Renal cortex interstitium (tissue), 15 donors: ENCODE data around the gene PIP5K1B. TPM values are rescaled to one million over a fixed set of nuclear protein-coding genes. Genes with fewer than 3 reads are reported as not detected.
A peak's percentile ranks its signal among the peaks of the same experiment; 100 is the strongest.
"Not testable (repeated sequence)": the region's sequence is repeated elsewhere in the genome, so short reads cannot be mapped to it uniquely, and the experiment has no call there.

Source experiments
- DNase-seq, 11 donors: peaks; one replicate each; pipeline ENCODE4 v3.0.0-alpha.2; 2013; ENCODE audit warnings: low read depth in 9 of 11, low spot score in 4 of 11; ENCODE audit errors: extremely low read depth in 1 of 11
- long read RNA-seq, 16 experiments: transcript quantifications; one replicate each; lab custom pipeline, GENCODE V29; 2026
- polyA plus RNA-seq, 3 donors: library from polyadenylated mRNA; unstranded; fragments of 120-200 nt; gene quantifications; one replicate each; pipeline ENCODE4 v1.2.1, GENCODE V29; 2013; ENCODE audit not compliant: insufficient read length in 3 of 3

PIP5K1B gene, protein sequence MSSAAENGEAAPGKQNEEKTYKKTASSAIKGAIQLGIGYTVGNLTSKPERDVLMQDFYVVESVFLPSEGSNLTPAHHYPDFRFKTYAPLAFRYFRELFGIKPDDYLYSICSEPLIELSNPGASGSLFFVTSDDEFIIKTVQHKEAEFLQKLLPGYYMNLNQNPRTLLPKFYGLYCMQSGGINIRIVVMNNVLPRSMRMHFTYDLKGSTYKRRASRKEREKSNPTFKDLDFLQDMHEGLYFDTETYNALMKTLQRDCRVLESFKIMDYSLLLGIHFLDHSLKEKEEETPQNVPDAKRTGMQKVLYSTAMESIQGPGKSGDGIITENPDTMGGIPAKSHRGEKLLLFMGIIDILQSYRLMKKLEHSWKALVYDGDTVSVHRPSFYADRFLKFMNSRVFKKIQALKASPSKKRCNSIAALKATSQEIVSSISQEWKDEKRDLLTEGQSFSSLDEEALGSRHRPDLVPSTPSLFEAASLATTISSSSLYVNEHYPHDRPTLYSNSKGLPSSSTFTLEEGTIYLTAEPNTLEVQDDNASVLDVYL
- polyA plus RNA-seq, result 1 to 10 TPM; 6.3 to 8.4 (median 6.6) TPM
- long read RNA-seq, donor 1, partial matches to known transcripts, result 0 of 1 reads
- long read RNA-seq, donor 1, other reads (novel, unspliced or antisense), result 0 of 1 reads
- long read RNA-seq, donor 2, partial matches to known transcripts, result 0 of 1 reads
- long read RNA-seq, donor 2, other reads (novel, unspliced or antisense), result 0 of 1 reads
- long read RNA-seq, donor 3, partial matches to known transcripts, result 0 of 1 reads
- long read RNA-seq, donor 3, other reads (novel, unspliced or antisense), result 0 of 1 reads
- long read RNA-seq, donor 4, result 0 reads
- long read RNA-seq, donor 5, result 0 reads
- long read RNA-seq, donor 6, result 0 reads
- long read RNA-seq, donor 7, partial matches to known transcripts, result 0 of 2 reads
- long read RNA-seq, donor 7, other reads (novel, unspliced or antisense), result 0 of 2 reads
- long read RNA-seq, donor 8, partial matches to known transcripts, result 10 of 10 reads
- long read RNA-seq, donor 8, other reads (novel, unspliced or antisense), result 0 of 10 reads
- long read RNA-seq, donor 9, partial matches to known transcripts, result 0 of 1 reads
- long read RNA-seq, donor 9, other reads (novel, unspliced or antisense), result 0 of 1 reads
- long read RNA-seq, donor 10, result 0 reads
- long read RNA-seq, donor 11, partial matches to known transcripts, result 0 of 1 reads
- long read RNA-seq, donor 11, other reads (novel, unspliced or antisense), result 0 of 1 reads
- long read RNA-seq, donor 12, result 0 reads
- long read RNA-seq, donor 13, result 0 reads
- long read RNA-seq, donor 14, partial matches to known transcripts, result 0 of 1 reads
- long read RNA-seq, donor 14, other reads (novel, unspliced or antisense), result 0 of 1 reads
- long read RNA-seq, donor 15, result 0 reads
- long read RNA-seq, donor 16, result 0 reads

DNA sequence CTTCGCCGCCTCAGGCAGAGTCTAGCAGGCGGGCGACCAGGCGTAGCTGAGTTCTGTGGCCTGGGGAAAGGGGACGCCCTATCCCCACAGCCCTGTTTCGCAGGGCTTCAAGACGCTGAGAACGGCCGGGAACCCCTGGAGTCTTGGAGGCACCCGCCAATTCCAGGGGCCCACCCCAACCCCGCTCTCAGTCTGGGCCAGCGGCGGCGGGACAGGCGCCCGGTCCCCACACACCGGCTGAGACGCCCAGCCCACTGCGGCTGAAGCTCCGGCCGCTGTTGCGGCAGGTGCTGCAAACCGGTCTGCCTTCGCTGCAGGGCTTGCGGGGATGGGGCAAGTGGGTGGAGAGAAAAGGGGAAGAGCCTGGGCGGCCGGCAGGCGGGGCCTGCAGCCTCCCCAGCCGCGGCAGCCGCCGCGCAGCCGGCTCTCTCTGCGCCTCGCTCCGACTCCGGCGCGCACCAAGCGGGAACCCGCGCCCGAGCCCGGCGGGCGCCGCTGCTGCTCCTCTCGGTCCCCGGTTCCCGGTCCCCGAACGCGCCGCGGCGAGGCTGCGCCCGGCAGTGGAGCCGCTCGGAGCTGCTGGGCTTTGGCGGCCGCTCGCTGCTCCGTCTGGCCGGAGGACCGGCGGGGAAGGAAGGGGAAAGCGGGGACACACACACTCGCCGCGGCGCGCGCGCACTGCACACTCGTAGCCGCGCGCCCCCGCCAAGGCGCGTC lies at the start of gene PIP5K1B:
TSS of gene PIP5K1B (plus strand) at position 427 of the 717 bp plus-strand sequence. CDS start 117,375 bp downstream, outside the sequence.
- DNase-seq, result peak in 10 of 11 donors; percentile 37 to 69 (median 62)

DNA sequence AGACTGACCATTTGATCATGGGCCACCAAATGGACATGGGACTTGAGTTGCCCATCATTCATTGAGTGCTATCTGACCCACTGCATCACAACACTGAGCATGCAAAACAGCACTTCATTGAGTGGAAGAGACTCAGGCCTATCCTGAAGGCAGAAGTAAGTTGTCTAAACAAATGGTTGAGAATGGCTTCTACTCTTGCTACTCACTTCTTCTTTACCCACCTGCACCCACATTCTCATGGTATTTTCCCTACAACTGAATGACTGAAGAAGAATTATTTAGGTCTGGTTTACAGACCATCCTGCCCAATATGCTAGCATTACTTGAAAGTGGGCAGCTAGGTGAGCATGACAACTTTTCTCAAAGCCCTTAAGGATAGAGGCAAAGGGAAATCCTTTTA lies 41.0 kb upstream of the PIP5K1B start:
- DNase-seq, result no peak

DNA sequence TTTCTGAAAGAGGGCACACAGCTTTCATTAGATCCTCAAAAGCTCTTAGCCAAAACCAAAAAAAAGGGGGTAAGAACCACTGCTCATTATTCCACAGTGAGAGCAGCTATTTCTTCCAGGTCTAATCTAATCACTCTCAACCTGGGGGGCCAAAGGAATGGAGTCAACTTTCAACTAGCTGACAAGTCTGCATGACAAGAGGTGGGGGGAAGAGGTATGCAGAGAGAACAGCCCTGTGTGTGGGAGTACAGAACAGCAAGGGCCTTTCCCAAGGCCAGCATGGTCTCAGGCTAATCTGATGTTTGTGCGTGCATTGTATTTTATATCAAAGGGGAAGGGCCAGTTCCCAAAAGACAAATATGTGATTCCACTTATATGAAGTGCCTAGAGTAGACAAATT lies 36.9 kb upstream of the PIP5K1B start:
- DNase-seq, result no peak

DNA sequence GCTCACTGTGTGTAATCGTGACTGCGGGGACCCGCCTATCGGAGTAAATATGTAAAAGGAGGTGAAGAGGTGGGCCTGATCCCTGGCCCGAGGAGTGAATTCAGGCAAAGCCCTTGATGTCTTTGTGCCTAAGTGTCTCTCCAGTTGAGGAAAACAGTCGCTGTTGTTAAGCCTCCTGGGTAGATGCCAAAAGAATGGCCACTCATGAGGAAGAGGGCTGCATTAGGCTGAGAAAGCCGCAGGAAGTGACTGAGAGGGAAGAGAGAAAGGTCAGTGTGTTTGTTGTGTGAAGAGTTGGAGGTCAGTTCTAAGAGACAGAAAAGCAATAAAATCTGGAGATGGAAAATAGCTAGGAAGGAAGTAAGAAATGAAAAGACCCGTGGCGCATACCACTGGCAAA lies 35.8 kb upstream of the PIP5K1B start:
- DNase-seq, result peak in 1 of 11 donors; percentile 9

DNA sequence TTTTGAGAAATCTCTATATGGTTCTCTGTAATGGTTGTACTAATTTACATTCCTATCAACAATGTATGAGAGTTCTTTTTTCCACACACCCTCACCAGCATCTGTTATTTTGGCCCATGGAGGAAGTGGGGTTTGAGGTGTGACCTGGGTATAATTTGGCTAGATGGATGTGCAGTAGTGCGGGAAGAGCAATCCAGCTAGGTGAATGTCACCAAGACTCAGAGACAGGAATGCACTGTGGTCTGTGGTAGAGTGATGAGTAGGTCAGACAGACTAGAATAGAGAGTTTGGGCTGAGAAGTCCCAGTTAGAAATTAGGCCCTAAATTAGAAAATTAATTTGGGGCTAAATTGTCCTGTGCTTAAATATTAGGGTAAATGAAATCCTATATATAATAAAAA lies 32.8 kb upstream of the PIP5K1B start:
- no peak for DNase-seq

DNA sequence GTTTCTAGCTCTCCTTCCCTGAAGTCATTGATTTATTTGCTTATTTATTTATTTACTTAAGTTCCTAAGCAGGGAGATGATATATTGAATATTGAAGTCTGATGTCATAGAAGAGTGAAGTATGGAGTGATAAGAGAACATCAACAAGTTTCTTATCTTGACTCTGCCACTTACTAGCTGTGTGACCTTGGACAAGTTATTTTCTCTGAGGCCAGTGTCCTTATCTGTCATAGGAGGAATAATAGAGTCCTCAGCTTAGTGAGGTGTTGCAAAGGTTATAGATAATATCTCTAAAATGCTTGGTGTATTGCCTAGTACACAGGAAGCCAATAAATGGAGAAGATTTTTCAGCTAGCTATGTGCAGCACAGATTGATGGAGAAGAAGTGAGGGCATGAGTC lies 32.4 kb upstream of the PIP5K1B start:
- no peak for DNase-seq

DNA sequence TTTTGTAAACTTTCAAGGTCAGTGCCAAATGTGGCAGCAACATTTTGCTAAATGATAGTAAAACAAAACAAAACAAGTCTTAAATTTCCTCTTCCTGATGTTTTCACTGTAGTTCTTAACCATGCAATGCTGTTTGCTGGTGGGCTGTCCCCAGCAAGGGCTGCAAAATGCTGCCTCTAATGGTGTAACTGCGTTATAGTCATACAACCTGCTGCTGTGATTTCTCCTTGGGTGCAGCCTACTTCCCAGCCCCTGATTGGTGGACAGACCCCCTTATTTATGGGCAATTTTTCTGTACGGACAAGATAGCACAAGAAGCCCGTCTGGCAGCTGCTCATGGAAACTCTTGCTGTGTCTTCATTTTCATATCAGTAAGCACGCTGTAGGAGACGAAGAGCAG lies 26.6 kb upstream of the PIP5K1B start:
- peak in 2 of 11 donors; percentile 10 to 18 for DNase-seq

DNA sequence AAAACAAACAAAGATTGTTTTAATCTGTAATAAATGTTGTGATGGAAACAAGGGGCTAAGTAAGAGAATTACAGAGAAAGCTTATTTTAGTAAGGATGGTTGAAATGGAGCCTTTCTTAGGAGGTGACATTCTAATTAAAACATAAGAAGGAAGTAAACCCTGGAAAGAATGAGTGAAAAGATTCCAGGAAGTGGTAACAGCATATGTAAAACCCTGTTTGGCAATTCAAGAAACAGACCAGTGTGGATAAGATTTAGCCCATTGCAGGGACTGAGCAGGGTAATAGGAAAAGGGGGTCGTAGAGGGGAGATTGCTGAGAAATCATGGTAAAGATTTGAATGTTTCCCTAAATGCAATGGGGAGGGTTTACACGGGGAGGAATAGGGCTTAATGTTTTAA lies 21.6 kb upstream of the PIP5K1B start:
- no peak for DNase-seq

DNA sequence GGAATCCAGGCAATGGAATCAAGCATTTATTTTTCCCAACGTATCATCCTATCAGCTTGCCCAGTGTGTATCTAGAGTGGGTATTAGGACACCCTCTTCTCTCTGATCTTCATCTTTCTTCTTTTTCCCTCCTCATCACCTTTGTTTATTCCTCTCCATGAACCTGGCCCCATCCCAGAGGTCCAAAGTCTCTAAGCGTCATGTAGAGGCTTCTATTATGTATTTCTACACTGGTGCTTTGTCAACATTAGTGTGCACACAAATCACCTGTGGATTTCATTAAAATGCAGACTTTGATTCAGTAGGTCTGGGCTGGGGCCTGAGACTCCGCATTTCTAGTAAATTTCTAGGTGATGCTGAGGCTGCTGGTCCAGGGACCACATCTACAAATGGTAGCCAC lies 19.8 kb upstream of the PIP5K1B start:
- DNase-seq, result no peak

DNA sequence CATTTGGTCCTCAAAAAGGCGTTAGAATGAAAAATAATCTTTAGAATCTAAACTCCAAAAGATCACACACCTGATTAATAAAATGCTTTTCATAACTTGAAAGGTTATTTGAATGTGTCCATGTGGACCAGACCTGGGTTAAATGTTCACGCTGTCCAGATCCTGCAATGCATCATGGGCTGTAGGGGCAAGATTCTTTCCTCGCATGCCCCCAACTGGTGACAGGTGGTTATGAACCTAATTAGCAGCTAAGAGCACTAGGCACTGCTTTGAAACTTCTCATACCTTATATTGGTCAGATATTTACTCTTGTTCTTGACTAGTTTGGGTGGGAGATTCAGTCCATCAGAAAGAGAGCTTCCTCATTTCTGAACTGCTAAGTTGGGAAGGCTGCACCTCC lies 19.3 kb upstream of the PIP5K1B start:
- DNase-seq, result no peak

DNA sequence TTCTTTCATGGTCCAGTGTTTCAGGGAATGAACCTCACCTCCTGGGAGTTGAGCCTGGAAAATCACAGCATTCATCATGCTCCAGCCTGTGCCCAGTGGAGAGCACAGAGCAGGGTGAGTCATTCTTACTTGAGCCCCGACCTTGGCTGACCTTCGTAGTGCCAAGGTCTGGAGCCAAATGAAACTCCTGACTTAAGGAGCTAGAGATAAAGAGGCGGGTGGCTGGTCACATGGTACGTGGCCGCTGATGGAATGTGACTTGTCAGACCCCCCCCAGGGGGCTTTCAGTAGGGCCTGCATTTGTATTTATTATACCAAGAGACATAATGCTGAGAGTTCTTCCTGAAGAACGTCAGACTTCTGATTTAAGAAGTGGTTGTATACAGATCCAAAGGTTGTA lies 15.0 kb upstream of the PIP5K1B start:
- no peak for DNase-seq

DNA sequence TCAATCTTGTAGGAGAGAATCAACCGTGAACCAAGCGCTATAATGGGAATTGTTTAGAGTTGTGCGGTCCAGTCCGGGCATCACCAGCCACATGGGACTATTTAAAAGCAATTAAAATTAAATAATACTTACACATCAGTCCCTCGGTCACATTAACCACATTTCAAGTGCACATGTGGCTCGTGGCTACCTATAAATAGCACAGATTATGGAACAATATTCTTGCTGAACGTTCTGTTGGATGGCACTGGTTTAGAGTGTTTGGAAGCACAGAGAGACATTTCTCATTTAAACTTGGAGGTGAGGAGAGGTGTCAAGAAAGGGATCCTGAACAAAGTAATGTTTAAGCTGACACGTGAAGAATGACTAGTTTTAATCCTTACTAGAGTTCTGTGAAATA lies 12.5 kb upstream of the PIP5K1B start:
- no peak for DNase-seq

DNA sequence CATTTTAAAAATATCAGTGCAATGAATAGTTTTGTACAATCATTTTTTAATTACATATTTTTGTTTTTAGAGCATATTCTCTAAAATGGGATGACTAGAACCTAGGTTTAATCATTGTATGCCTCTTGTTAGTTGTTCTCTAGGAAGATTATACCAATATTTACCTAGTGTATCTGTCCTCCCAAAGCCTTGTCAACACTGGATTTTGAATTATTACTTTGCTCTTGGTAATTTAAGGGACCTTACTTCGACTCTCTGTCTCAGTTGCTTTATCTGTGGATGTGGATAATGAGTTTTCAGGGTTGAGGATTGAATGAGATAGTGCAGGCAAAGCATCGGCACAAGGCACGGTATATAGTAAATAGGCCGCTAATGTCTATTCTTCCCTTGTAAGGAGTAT lies 10.9 kb upstream of the PIP5K1B start:
- DNase-seq, result no peak

DNA sequence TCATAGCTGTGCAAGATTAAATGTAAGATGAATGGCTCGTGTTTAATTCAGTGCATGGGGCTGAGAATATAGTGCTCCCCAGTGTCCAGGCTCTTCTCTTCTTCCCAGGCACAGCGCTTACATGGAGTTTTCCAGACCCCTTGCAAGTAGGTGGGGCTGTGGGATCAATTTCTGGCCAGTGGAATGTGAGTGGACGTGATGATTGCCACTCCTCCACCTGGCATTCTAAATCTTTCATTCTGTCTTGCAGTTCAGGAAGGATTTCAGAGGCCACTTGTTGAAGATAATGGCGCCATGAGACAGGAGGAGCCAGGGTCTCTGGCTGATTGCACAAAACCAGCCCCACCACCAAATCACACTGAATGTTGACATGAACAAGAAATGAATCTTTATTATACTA lies 7.2 kb upstream of the PIP5K1B start:
- no peak for DNase-seq

DNA sequence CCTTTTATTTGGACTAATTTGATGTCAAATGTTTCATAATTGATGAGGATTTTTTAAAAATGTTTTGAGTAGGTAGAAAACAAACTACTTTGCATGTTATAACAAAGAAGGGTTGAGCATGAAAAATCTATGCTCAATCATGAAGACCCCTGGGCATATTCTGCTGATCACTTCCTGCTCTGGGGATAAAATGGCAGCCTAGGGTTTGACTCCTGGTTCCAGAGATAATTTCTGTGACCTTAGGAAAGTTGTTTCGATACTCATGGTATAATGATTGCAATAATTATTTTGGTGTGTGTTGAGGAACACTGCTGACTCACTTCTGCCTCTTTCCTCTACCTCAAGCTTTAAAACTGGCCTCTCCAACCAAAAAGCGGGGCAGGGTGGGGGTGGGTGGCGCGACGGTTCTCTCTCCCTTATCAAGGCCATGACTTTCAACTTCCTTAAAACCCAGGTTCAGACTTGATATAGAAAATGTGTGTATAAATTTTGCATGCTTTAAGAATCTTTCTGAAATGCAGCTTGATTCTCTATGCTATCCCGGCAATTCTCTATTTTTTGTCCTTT lies 6.0 kb upstream of the PIP5K1B start:
- no peak for DNase-seq

DNA sequence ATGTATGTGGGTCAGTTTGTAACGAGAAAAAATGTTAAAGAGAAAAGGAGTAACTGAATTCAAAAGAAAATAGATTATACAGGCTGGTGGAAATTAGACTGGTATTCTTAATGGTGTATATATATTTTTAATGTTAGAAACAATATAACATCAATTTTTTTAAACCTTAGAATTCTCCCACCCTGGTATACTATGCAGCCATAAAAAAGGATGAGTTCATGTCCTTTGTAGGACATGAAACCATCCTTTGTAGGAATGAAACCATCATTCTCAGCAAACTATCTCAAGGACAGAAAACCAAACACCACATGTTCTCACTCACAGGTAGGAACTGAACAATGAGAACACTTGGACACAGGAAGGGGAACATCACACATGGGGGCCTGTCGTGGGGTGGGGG lies 5.4 kb upstream of the PIP5K1B start:
- not testable (repeated sequence) for DNase-seq

DNA sequence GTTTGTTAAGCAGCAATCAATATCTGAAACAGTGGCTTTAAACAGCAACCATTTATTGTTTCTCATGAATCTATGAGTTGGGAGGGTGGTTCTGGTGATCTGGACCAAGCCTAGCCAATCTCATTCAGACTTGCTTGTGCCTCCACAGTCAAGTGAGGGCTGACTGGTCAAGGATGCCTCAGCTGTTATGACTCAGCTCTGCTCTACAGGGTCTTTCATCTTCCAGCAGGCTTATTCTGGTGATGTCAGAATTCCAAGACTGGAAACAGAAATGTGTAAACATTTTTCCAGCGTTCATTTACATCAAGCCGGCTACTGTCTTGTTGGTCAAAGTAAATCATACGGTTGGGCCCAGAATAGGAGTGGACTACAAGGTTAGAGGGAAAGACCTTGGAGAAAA lies 2.5 kb upstream of the PIP5K1B start:
- no peak for DNase-seq

DNA sequence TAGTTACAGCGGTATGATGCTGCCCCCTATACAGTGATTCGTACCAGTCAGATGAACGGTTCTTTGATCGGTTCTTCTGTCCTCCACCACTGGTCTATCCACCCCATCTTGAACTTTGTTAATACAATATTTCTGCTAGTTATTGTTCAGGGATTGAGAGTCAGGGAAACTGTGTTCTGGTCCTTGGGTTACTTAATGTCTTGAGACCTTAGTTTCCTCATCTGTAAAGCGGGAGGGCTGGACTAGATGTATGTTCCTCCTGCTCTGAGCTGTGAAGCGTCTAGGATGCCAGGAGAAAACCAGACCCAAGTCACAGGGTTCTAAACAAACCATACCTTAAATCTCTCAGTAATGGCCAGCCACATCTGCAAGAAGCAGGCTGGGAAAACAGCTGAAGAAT lies 1.4 kb upstream of the PIP5K1B start:
- DNase-seq, result no peak
